Stimulated activated CD4-positive, alpha-beta T cell treated with anti-CD3 and anti-CD28 coated beads, TNF-alpha, amount 100 ng/mL, for 24 hours (primary cell): Measurements from ENCODE around the gene RHBDD2.
"Not testable (repeated sequence)": the region's sequence is repeated elsewhere in the genome, so short reads cannot be mapped to it uniquely, and the experiment has no call there.

ENCODE experiments used
- DNase-seq, 3 experiments: peaks; one replicate each; pipeline ENCODE4 v3.0.0-alpha.2; 2020; ENCODE audit warnings: low read depth in 3 of 3

RHBDD2 gene

DNA sequence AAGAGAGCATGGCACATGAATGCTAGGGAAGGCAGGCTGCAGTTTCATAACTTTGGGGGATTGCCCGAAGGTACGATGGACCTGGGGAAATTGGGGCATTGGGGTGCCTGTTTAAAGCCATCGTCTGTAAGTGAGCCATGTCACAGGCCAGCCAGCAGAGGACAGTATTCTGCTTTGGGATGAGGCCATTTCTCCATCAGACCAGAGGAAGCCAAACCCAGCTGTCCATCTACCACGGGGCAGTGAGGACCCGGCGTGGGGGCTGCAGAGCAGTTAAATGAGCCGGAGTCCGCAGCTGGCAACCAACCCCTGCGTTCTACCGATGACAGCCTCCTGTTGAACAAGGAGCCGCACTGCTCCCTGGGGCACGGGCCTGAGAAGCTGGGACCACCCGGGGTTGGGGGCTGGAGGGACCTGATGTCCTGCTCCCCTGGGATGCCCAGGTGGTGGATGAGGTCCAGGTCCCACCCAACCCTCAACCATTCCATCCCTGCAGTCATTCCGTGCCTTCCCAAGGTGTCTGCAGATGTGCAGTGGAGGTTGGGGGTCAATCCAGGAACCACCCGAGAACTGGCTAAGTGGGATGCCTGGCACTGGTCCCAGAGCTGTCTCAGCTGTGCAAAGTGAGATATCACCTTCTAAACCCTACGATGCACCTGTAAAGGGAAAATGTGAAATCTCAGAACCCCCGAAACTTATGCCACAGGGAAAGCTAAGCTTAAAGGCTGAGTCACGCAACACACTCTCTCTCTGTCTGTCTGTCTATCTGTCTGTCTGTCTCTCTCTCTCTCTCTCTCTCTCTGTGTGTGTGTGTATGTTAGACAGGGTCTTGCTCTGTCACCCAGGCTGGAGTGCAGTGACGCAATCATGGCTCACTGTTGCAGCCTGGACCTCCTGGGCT, 12.1 kb upstream of the RHBDD2 start:
- peak in 1 of 3 experiments; percentile 22 for DNase-seq

- DNase-seq, result no peak
These were observed 11.5 kb upstream of the RHBDD2 start for GRCh38 chr7:75867390-75867717.

- no peak for DNase-seq
These were observed 10.7 kb upstream of the RHBDD2 start for GRCh38 chr7:75868153-75868552.

GRCh38 chr7:75869776-75870379, 9.0 kb upstream of the RHBDD2 start:
- DNase-seq, result no peak

GRCh38 chr7:75870557-75871161, 8.2 kb upstream of the RHBDD2 start:
- peak in 1 of 3 experiments; percentile 32 for DNase-seq

- no peak for DNase-seq
These were observed 6.6 kb upstream of the RHBDD2 start for GRCh38 chr7:75872073-75872782.

GRCh38 chr7:75874180-75874579, 4.7 kb upstream of the RHBDD2 start:
- DNase-seq, result not testable (repeated sequence)

GRCh38 chr7:75875113-75876080, 3.4 kb upstream of the RHBDD2 start:
- no peak for DNase-seq

- no peak for DNase-seq
These were observed 2.5 kb upstream of the RHBDD2 start for GRCh38 chr7:75876126-75876881.

- no peak for DNase-seq
These were observed 494 bp upstream of the RHBDD2 start for GRCh38 chr7:75878312-75878768.

DNA sequence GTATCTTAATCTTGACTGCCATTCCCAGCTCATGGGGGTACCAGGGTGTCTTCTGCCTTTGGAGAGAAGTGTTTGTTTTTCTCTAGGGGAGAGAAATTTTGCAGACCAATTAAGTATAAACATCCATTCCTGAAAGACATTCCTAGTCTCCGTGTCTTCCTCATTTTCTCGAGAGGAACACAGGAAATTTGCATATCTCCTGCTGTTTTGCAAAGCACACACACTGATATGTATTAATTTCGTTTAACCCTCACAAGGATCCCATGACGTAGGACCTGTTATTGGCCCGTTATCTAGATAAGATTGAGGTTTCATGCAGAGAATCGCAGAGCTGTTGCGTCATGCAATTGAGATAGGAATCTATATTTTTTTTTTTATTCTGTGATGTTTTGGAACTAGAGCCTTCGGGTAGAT, 944 bp downstream of the RHBDD2 start:
- DNase-seq, result no peak

DNA sequence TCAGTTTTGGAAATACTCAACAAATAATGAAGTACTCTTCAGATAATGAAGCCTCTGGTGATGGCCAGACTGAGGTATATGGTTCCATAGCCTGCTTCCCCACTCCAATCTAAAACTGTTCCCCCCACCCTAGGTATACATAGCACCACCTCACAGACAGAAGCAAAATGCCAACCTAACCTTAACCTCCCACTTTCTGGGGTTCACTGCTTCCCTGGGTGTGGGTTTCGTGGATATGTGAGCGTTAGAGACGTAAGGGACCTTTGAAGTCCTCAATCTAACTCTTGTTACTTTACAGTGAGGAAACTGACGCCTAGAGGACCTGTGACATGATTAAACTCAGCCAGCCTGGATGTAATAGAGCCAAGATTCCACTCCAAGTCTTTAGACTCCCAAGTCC, 1.4 kb downstream of the RHBDD2 start:
- DNase-seq, result no peak

DNA sequence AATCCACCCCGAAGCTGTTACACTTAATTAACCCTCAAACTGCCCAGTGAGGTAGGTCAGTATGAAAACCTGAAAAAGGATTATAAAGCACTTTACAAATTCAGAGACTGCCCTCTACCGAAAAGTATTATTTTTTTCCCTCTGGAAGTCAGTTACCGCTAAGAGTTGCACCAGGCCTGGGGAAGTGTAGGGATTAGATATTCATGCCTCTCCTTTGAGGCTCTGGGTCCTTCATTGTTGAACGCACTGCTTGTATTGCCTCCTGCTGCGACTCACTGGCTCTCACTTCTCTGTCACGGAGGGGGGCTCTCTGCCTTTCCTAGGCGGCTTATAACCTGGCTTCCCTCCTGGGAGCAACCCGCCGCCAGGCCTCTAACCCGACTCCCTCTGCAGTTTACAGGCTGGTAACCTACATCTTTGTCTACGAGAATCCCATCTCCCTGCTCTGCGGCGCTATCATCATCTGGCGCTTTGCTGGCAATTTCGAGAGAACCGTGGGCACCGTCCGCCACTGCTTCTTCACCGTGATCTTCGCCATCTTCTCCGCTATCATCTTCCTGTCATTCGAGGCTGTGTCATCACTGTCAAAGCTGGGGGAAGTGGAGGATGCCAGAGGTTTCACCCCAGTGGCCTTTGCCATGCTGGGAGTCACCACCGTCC, 2.7 kb downstream of the RHBDD2 start:
- no peak for DNase-seq

GRCh38 chr7:75883265-75883824, 4.5 kb downstream of the RHBDD2 start:
- DNase-seq, result not testable (repeated sequence)

GRCh38 chr7:75884476-75884875, 5.6 kb downstream of the RHBDD2 start:
- DNase-seq, result no peak

- no peak for DNase-seq
These were observed 6.2 kb downstream of the RHBDD2 start for GRCh38 chr7:75885036-75885435.

- no peak for DNase-seq
These were observed 9.0 kb downstream of the RHBDD2 start for GRCh38 chr7:75887669-75888369.

GRCh38 chr7:75888464-75889222, 9.8 kb downstream of the RHBDD2 start:
- no peak for DNase-seq
